Measurements from ENCODE around the gene COL3A1. TPM values are rescaled to one million over a fixed set of nuclear protein-coding genes. Genes with fewer than 3 reads are reported as not detected.

Gene COL3A1
- total and polyA plus RNA-seq, 2 of the 8 experiments (the other 6 are each of a cell fraction or from before 2014, with no cell fraction given): 0.07 to 0.11 TPM

GRCh38 chr2:189057316-189057715 is 83.1 kb downstream of the COL3A1 start:
- Histone ChIP-seq H3K27ac (ENCODE audit: low read depth, low read length) (no peak overlapping the region), H3K56ac (replicated peaks; ENCODE audit: insufficient read length, low read depth, low read length) (no peak overlapping the region), H3K4me3 (ENCODE audit: extremely low read depth in 1 of 4, insufficient read depth in 2 of 4, low read depth in 3 of 4, low read length in 4 of 4) (no peak overlapping the region), H3K79me2 (ENCODE audit: control insufficient read depth in 1 of 2, insufficient read depth in 2 of 2, low read length in 2 of 2) (no peaks in the 10 kb centered on the region), H3K36me3 (ENCODE audit: control insufficient read depth in 2 of 4, insufficient read depth in 4 of 4, low read length in 3 of 4) (no peaks in the 10 kb centered on the region), H3K23ac (ENCODE audit: insufficient read length) (no peak overlapping the region), H3K9ac (replicated peaks in 1 of 4; ENCODE audit: extremely low read depth in 1 of 4, low read depth in 3 of 4, low read length in 3 of 4) (no peak overlapping the region), H2BK20ac (ENCODE audit: low read length) (no peak overlapping the region), H3K4me1 (replicated peaks in 1 of 4; ENCODE audit: control insufficient read depth in 3 of 4, insufficient read depth in 4 of 4, low read length in 3 of 4) (no peaks in the 10 kb centered on the region), H3K79me1 (ENCODE audit: low read depth, low read length) (no peaks in the 10 kb centered on the region), H3K14ac (ENCODE audit: insufficient read length) (no peak overlapping the region), H2BK15ac (ENCODE audit: low read length) (no peak overlapping the region), H2AFZ (ENCODE audit: low read length) (no peak overlapping the region), H4K20me1 (replicated peaks in 1 of 2; ENCODE audit: control insufficient read depth in 1 of 2, insufficient read depth in 2 of 2, low read length in 2 of 2) (no peaks in the 10 kb centered on the region), H3K18ac (ENCODE audit: extremely low read depth, low read length) (no peak overlapping the region), H4K5ac (ENCODE audit: insufficient read length, low read depth, low read length) (no peak overlapping the region), H3K4ac (replicated peaks; ENCODE audit: insufficient read length, low read depth, low read length) (no peak overlapping the region), H3K4me2 (ENCODE audit: insufficient read depth in 1 of 2, low read depth in 2 of 2, low read length in 2 of 2) (no peak overlapping the region), H2BK12ac (ENCODE audit: low read depth, low read length) (no peak overlapping the region), H2AK5ac (ENCODE audit: low read depth, low read length) (no peak overlapping the region), H2BK5ac (ENCODE audit: low read depth, low read length) (no peak overlapping the region), H3K27me3 (replicated peaks in 1 of 4; ENCODE audit: control insufficient read depth in 3 of 4, extremely low read depth in 1 of 4, insufficient read depth in 3 of 4, low read length in 3 of 4) (no peaks in the 10 kb centered on the region), H3K23me2 (ENCODE audit: low read depth, low read length) (no peaks in the 10 kb centered on the region), H2BK120ac (replicated peaks; ENCODE audit: low read depth, low read length) (no peak overlapping the region), H3K9me3 (ENCODE audit: insufficient read depth in 2 of 2, low read depth in 1 of 2, low read length in 1 of 2) (no peaks in the 10 kb centered on the region), H4K8ac (ENCODE audit: extremely low read depth, insufficient read depth, low read length) (no peak overlapping the region), H4K91ac (replicated peaks; ENCODE audit: insufficient read length, low read length) (no peak overlapping the region)
- ChIA-PET POLR2A (ENCODE audit: partially characterized antibody) (no interaction called here), CTCF (ENCODE audit: partially characterized antibody) (no interaction called here)
- WGBS, 2 experiments (ENCODE audit: extremely low coverage in 1 of 2, insufficient coverage in 1 of 2, insufficient read length in 1 of 2, insufficient replicate concordance in 2 of 2, low coverage in 1 of 2, low lambda C conversion rate in 2 of 2, missing lambda C conversion rate in 1 of 2): 100% methylated on average over 2 of the region's 2 CpGs; no CpG with 5 or more reads in 1 of the 2 experiments
- no peak for FAIRE-seq
- DNase-seq (ENCODE audit: low read depth in 1 of 2, low spot score in 2 of 2): no peak
- TF ChIP-seq KDM1A (IDR thresholded peaks at IDR 0.05; ENCODE audit: borderline replicate concordance, low read length) (no peak), SIX5 (IDR thresholded peaks at IDR 0.05; ENCODE audit: low read depth, low read length) (no peak), CHD2 (IDR thresholded peaks at IDR 0.05; ENCODE audit: low read length) (no peak), SP2 (IDR thresholded peaks at IDR 0.05; ENCODE audit: low read length) (no peak), CHD1 (IDR thresholded peaks at IDR 0.05; ENCODE audit: low read depth, low read length) (no peak), JUN (IDR thresholded peaks at IDR 0.05; ENCODE audit: low read depth, low read length) (no peak), GTF2F1 (IDR thresholded peaks at IDR 0.05; ENCODE audit: borderline replicate concordance, low read depth, low read length) (no peak)

Measured in H1 (cell line).